ENCODE measurements around the gene MAN1C1. TPM values are rescaled to one million over a fixed set of nuclear protein-coding genes. Genes with fewer than 3 reads are reported as not detected.

MAN1C1 gene
- total and polyA plus RNA-seq, 10 of the 15 experiments (the other 5 are each of a cell fraction or from before 2014, with no cell fraction given) = 0.12 to 0.56 (median 0.22) TPM; not detected in 3

DNA sequence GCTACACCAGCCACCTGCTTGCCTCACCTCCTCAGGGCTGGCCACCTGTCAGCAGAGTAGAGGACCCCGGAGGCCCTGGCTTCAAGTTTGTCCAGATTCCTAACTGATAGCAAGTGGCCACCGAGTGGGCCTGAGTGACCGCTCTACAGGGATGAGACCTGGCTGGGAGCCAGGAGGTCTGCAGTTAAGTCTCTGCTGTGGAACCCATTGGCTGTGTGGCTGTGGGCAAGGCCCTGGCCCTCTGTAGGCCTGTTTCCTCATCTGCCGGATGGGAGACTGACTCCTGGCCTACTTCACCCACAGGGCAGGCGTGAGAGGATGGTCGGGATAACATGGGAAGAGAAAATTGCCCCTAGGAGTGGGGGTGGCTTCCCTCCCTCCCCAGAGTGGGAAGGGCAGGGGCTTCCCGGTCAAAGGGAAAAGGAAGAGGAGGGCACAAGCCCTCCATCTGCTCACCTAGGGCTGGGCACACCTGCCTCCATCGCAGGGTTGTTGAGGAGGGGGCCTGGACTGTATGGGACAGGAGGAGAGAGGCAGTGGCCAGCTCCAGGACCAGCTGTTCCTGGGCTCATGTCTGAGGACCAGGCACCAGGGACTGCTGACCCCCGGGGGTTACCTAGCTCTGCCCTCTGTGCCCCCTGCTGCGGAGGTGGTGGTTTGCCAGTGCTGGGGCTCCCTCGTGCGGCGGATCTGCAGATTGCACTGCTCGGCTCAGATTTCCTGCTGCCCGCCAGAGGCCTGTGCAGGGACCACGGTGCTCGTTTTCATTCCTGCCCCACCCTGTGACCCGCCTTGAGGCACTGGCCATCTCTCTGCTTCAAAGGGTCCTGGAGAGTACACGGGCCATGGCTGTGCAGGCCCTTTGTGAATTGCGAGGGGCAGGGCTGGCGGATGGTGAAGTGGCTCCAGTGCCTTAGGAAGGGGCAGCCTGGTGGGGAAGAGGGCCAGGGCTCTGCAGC lies 194.0 kb downstream of the MAN1C1 start:
- WGBS (ENCODE audit: insufficient coverage, insufficient replicate concordance, low lambda C conversion rate, missing lambda C conversion rate) = 28% methylated on average over 21 of the region's 21 CpGs
- intact Hi-C loops (cut with micrococcal nuclease; ENCODE audit: unreplicated experiment) = loop anchor here (1.0 to 5.0 kb wide), 2 partner anchors 288 to 307 kb away; no protein-coding TSS in a partner anchor
- H3K27ac ChIP-seq (ENCODE audit: control insufficient read depth, insufficient read depth) = no peak overlapping the region
- no peaks in the 10 kb centered on the region for H3K79me2 ChIP-seq (ENCODE audit: control insufficient read depth, insufficient read depth, low read length)
- H3K4me1 ChIP-seq (ENCODE audit: control insufficient read depth, insufficient read depth, low read length) = peaks cover 7% of the 10 kb centered on the region
- no peak overlapping the region for H3K4me3 ChIP-seq
- in situ Hi-C loops (cut with MboI) = loop anchor here (5.0 to 25.0 kb wide), 2 partner anchors 398 to 573 kb away; partner anchors contain the start of gene RHCE
- no peaks in the 10 kb centered on the region for H3K36me3 ChIP-seq (ENCODE audit: control insufficient read depth in 2 of 2, insufficient read depth in 2 of 2, low read length in 1 of 2)
- H4K20me1 ChIP-seq (ENCODE audit: control insufficient read depth, insufficient read depth) = no peaks in the 10 kb centered on the region
- ChIA-PET POLR2A (interaction anchor here (1.9 kb wide), 1 partner anchor 571 kb away, joined by 5 read pairs; no protein-coding TSS in a partner anchor), RAD21 (ENCODE audit: unreplicated experiment) (interaction anchor here (0.8 to 3.2 kb wide), 17 partner anchors 9 to 356 kb away, joined by 3 to 15 read pairs (median 5); partner anchors contain the start of genes LDLRAP1, MTFR1L and PAFAH2), SMC1A (ENCODE audit: uncharacterized antibody, unreplicated experiment) (interaction anchor here (1.1 to 1.9 kb wide), 9 partner anchors 8 to 385 kb away, joined by 3 to 14 read pairs (median 4); partner anchors contain the start of genes MTFR1L and PAFAH2), CTCF (interaction anchor here (0.7 to 8.1 kb wide), 25 partner anchors 9 to 963 kb away, joined by 3 to 63 read pairs (median 5); partner anchors contain the start of genes MTFR1L, PAFAH2 and SELENON)
- H3K4me2 ChIP-seq (ENCODE audit: control insufficient read depth, insufficient read depth) = no peak overlapping the region
- BruUV-seq (replicated peaks) = no TSS peak
- H2AFZ ChIP-seq (ENCODE audit: control insufficient read depth, low read depth, low read length) = no peak overlapping the region
- H3K9me3 ChIP-seq (replicated peaks; ENCODE audit: control insufficient read depth, insufficient read depth, low read length) = no peaks in the 10 kb centered on the region
- ATAC-seq (peak; percentile 91), FAIRE-seq (peak; percentile 62), DNase-seq (ENCODE audit: low read depth, low spot score) (no peak)
- H3K9ac ChIP-seq (ENCODE audit: control insufficient read depth, insufficient read depth, low read length) = no peak overlapping the region
- H3K27me3 ChIP-seq (replicated peaks in 1 of 2; ENCODE audit: control insufficient read depth in 2 of 2, insufficient read depth in 2 of 2, low read length in 1 of 2) = no peaks in the 10 kb centered on the region
- no peak for TF ChIP-seq JUNB (IDR thresholded peaks at IDR 0.05)
- TF ChIP-seq SMARCA5 (IDR thresholded peaks at IDR 0.05) = 0 out of 2 replicates have a peak, but pooled peaks have one; percentile 33
- 0 out of 2 replicates have a peak, but pooled peaks have one; percentile 23 for TF ChIP-seq IKZF1 (conservative IDR thresholded peaks at IDR 0.05)
- TF ChIP-seq NBN (IDR thresholded peaks at IDR 0.05) = peak; percentile 22; the same call in 1 of the 2 replicates
- TF ChIP-seq GATAD2B (conservative IDR thresholded peaks at IDR 0.05; ENCODE audit: low read depth) = peak; percentile 56; the same call in 1 of the 2 replicates
- peak; percentile 94 for TF ChIP-seq RAD21 (IDR thresholded peaks at IDR 0.05; ENCODE audit: insufficient read depth, low read depth, low read length)
- no peak for TF ChIP-seq EZH2 (IDR thresholded peaks at IDR 0.05; ENCODE audit: borderline replicate concordance, control insufficient read depth, low read depth, low read length)
- no peak for TF ChIP-seq SIN3A (IDR thresholded peaks at IDR 0.05; ENCODE audit: low read depth, low read length)
- TF ChIP-seq SKIL (IDR thresholded peaks at IDR 0.05; ENCODE audit: low read depth, poor library complexity, severe bottlenecking) = no peak
- TF ChIP-seq, protein P1, sequence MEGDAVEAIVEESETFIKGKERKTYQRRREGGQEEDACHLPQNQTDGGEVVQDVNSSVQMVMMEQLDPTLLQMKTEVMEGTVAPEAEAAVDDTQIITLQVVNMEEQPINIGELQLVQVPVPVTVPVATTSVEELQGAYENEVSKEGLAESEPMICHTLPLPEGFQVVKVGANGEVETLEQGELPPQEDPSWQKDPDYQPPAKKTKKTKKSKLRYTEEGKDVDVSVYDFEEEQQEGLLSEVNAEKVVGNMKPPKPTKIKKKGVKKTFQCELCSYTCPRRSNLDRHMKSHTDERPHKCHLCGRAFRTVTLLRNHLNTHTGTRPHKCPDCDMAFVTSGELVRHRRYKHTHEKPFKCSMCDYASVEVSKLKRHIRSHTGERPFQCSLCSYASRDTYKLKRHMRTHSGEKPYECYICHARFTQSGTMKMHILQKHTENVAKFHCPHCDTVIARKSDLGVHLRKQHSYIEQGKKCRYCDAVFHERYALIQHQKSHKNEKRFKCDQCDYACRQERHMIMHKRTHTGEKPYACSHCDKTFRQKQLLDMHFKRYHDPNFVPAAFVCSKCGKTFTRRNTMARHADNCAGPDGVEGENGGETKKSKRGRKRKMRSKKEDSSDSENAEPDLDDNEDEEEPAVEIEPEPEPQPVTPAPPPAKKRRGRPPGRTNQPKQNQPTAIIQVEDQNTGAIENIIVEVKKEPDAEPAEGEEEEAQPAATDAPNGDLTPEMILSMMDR (IDR thresholded peaks at IDR 0.05 in 2 of 3, conservative IDR thresholded peaks at IDR 0.05 in 1 of 3; ENCODE audit: control insufficient read depth in 2 of 3, extremely low read depth in 1 of 3, insufficient read depth in 1 of 3, low read depth in 3 of 3, low read length in 3 of 3) = peak; percentile 86 to 97 (median 95); a peak in 5 of 6 replicates
- no peak for TF ChIP-seq TBL1XR1 (IDR thresholded peaks at IDR 0.05; ENCODE audit: low read depth, low read length)
- TF ChIP-seq NR2F1 (conservative IDR thresholded peaks at IDR 0.05) = peak; percentile 95
- TF ChIP-seq ZNF592 (IDR thresholded peaks at IDR 0.05) = no peak

All from GM12878 (cell line).